Effector memory CD4-positive, alpha-beta T cell (primary cell): ENCODE measurements around the gene PLCL2.

Source experiments
- DNase-seq, 3 donors: peaks; one replicate each; pipeline ENCODE4 v3.0.0-alpha.2; 2020
- H3K27ac ChIP-seq: 2 replicates; pipeline ENCODE4 v1.7.0; 2013; ENCODE audit warnings: mild to moderate bottlenecking, low read length, moderate library complexity; ENCODE audit not compliant: insufficient read depth, poor library complexity, severe bottlenecking
- H3K27me3 ChIP-seq: replicated peaks from 2 replicates; pipeline ENCODE4 v1.7.0; 2013; ENCODE audit warnings: mild to moderate bottlenecking, low read length; ENCODE audit not compliant: insufficient read depth, control insufficient read depth, poor library complexity, severe bottlenecking
- H3K36me3 ChIP-seq: 2 replicates; pipeline ENCODE4 v1.7.0; 2013; ENCODE audit warnings: mild to moderate bottlenecking, low read length, moderate library complexity; ENCODE audit not compliant: control insufficient read depth, insufficient read depth
- H3K4me1 ChIP-seq: 2 replicates; pipeline ENCODE4 v1.7.0; 2013; ENCODE audit warnings: low read length, mild to moderate bottlenecking; ENCODE audit not compliant: control insufficient read depth, insufficient read depth, poor library complexity, severe bottlenecking
- H3K4me3 ChIP-seq: 2 replicates; pipeline ENCODE4 v1.7.0; 2013; ENCODE audit warnings: low read length, low read depth, mild to moderate bottlenecking; ENCODE audit not compliant: insufficient read depth, poor library complexity, severe bottlenecking
- H3K9me3 ChIP-seq: 2 replicates; pipeline ENCODE4 v1.7.0; 2013; ENCODE audit warnings: mild to moderate bottlenecking, low read length, moderate library complexity; ENCODE audit not compliant: control insufficient read depth

Gene PLCL2

GRCh38 chr3:16877911-16878310 lies 6.8 kb upstream of the PLCL2 start:
- Histone ChIP-seq H3K27ac (no peak overlapping the region), H3K4me1 (no peaks in the 10 kb centered on the region), H3K36me3 (no peaks in the 10 kb centered on the region), H3K9me3 (no peaks in the 10 kb centered on the region), H3K4me3 (no peak overlapping the region), H3K27me3 (no peaks in the 10 kb centered on the region)
- no peak for DNase-seq

- no peaks in the 10 kb centered on the region for H3K36me3 ChIP-seq
- H3K4me1 ChIP-seq = no peaks in the 10 kb centered on the region
- no peak overlapping the region for H3K4me3 ChIP-seq
- H3K27ac ChIP-seq = no peak overlapping the region
- no peaks in the 10 kb centered on the region for H3K9me3 ChIP-seq
- H3K27me3 ChIP-seq = no peaks in the 10 kb centered on the region
- no peak for DNase-seq
Observed at GRCh38 chr3:16881896-16882630, 2.7 kb upstream of the PLCL2 start.

GRCh38 chr3:16883057-16883722 lies 1.6 kb upstream of the PLCL2 start:
- H3K9me3 ChIP-seq = no peaks in the 10 kb centered on the region
- no peaks in the 10 kb centered on the region for H3K36me3 ChIP-seq
- no peaks in the 10 kb centered on the region for H3K4me1 ChIP-seq
- no peak overlapping the region for H3K4me3 ChIP-seq
- H3K27ac ChIP-seq = no peak overlapping the region
- no peak for DNase-seq
- H3K27me3 ChIP-seq = no peaks in the 10 kb centered on the region

- peak overlapping the region; percentile 78 for H3K4me3 ChIP-seq
- no peaks in the 10 kb centered on the region for H3K27me3 ChIP-seq
- H3K27ac ChIP-seq = peak overlapping the region; percentile 93
- no peaks in the 10 kb centered on the region for H3K36me3 ChIP-seq
- no peaks in the 10 kb centered on the region for H3K9me3 ChIP-seq
- no peaks in the 10 kb centered on the region for H3K4me1 ChIP-seq
- no peak for DNase-seq
Observed at GRCh38 chr3:16883723-16884083, 1.1 kb upstream of the PLCL2 start.

- peaks cover 2% of the 10 kb centered on the region for H3K4me1 ChIP-seq
- peak overlapping the region; percentile 93 for H3K27ac ChIP-seq
- H3K27me3 ChIP-seq = no peaks in the 10 kb centered on the region
- no peaks in the 10 kb centered on the region for H3K36me3 ChIP-seq
- DNase-seq = peak; percentile 42 to 59 (median 42)
- H3K4me3 ChIP-seq = peak overlapping the region; percentile 78
- no peaks in the 10 kb centered on the region for H3K9me3 ChIP-seq
Observed at GRCh38 chr3:16884084-16884747, 539 bp upstream of the PLCL2 start.

- DNase-seq = no peak
- Histone ChIP-seq H3K36me3 (no peaks in the 10 kb centered on the region), H3K4me1 (peaks cover 17% of the 10 kb centered on the region), H3K27me3 (no peaks in the 10 kb centered on the region), H3K9me3 (no peaks in the 10 kb centered on the region), H3K4me3 (peak overlapping the region; percentile 78), H3K27ac (peak overlapping the region; percentile 93)
Observed at GRCh38 chr3:16885593-16886302, 993 bp downstream of the PLCL2 start.

- DNase-seq = no peak
- Histone ChIP-seq H3K9me3 (no peaks in the 10 kb centered on the region), H3K4me3 (peak overlapping the region; percentile 78), H3K27me3 (no peaks in the 10 kb centered on the region), H3K27ac (peak overlapping the region; percentile 93), H3K36me3 (no peaks in the 10 kb centered on the region), H3K4me1 (peaks cover 23% of the 10 kb centered on the region)
Observed at GRCh38 chr3:16886303-16886683, 1.5 kb downstream of the PLCL2 start.

- Histone ChIP-seq H3K4me3 (peak overlapping the region; percentile 78), H3K9me3 (no peaks in the 10 kb centered on the region), H3K27ac (peak overlapping the region; percentile 93), H3K27me3 (no peaks in the 10 kb centered on the region), H3K4me1 (peaks cover 25% of the 10 kb centered on the region), H3K36me3 (no peaks in the 10 kb centered on the region)
- DNase-seq = no peak
Observed at GRCh38 chr3:16887130-16887529, 2.4 kb downstream of the PLCL2 start.

GRCh38 chr3:16888356-16888755 lies 3.6 kb downstream of the PLCL2 start:
- DNase-seq = no peak
- Histone ChIP-seq H3K36me3 (no peaks in the 10 kb centered on the region), H3K4me1 (peaks cover 36% of the 10 kb centered on the region), H3K27me3 (no peaks in the 10 kb centered on the region), H3K4me3 (peak overlapping the region; percentile 78), H3K9me3 (no peaks in the 10 kb centered on the region), H3K27ac (peak overlapping the region; percentile 68)
